Amniotic stem cell (primary cell): ENCODE measurements around the gene SLC38A7.
"Not testable (repeated sequence)": the region's sequence is repeated elsewhere in the genome, so short reads cannot be mapped to it uniquely, and the experiment has no call there.

Experiments
- DNase-seq: peaks from one replicate; lab custom pipeline; 2025; lab: John Stamatoyannopoulos, UW

The SLC38A7 gene, protein sequence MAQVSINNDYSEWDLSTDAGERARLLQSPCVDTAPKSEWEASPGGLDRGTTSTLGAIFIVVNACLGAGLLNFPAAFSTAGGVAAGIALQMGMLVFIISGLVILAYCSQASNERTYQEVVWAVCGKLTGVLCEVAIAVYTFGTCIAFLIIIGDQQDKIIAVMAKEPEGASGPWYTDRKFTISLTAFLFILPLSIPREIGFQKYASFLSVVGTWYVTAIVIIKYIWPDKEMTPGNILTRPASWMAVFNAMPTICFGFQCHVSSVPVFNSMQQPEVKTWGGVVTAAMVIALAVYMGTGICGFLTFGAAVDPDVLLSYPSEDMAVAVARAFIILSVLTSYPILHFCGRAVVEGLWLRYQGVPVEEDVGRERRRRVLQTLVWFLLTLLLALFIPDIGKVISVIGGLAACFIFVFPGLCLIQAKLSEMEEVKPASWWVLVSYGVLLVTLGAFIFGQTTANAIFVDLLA

DNA sequence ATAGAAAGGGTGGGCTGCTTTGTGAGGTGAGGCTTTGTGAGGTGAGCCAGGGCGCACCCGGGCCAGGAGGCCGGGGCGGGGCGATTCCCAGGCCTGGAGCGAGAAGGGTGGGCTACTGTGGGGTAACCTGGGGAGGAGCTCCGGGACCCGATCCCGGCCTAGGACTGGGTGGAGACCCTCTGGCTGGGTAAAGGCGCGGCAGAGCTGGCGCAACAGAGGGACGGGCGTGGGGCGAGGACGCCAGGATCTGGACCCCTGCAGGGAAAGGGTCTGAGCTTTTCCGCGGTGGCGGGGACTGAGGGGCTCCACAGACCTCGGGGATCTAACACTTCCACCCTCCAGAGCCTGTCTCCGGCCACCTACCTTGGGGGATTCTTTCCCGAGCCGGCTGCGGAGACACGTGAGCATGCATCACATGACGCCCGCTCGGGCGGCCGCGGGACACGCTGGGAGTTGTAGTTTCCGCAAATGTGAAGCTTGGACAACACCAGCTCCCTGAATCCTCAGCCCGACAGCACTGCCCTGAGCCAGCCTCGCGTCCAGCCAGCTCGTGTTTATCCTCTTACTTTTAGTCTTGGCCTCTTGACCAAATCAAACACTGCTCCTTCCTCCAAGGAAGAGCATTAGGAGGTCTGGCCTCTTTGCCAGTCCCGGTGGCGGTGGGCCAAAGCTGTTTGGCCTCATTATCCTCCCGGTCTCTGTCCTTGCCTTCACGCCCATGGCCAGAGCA is at the start of gene SLC38A7:
SLC38A7 (minus strand) TSS at position 417 of the 730 bp plus-strand sequence. CDS start 4,644 bp downstream, outside the sequence.
- peak; percentile 67 for DNase-seq

DNA sequence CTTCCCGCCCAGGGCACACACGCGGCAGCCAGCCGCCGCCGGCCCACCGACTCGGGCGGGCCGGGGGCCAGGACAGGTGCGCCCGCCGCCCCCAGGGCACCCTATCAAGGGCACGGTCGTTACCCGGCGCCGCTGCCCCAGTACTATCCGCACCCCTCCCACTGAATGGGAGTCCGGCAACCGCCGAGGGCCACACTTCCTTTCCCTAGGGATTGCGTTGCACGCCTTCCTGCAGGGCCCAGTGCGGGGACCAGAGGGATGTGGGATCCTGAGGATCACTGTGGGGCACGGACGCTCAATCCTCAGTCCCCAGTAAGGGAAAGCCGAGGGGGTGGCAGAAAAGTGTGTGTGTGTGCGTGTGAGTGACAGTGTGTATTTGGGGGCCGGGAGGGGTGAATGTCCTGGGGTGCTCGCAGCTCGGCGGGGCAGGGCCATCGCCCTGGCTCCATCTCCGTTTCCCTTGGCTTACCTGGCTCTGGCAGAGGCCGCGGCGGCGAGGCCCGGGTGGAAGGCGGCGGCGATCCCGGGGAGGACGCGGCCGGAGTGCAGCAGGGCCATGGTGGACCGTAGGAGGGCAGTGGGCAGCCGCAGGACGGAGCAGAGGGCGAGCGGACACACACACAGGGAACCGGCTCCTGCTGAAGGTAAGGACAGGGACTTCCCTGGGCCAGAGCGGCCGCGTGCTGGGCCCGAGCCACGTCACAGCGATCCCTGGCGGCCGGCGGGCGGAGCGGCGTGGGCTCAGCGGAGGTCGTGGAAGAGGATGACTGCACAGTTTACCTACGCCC is 49.3 kb upstream of the SLC38A7 start, which contains the start of gene GOT2:
GOT2 (minus strand) TSS at position 646 of the 788 bp plus-strand sequence; CDS start at position 558, 88 bp downstream.
- peak; percentile 76 for DNase-seq

DNA sequence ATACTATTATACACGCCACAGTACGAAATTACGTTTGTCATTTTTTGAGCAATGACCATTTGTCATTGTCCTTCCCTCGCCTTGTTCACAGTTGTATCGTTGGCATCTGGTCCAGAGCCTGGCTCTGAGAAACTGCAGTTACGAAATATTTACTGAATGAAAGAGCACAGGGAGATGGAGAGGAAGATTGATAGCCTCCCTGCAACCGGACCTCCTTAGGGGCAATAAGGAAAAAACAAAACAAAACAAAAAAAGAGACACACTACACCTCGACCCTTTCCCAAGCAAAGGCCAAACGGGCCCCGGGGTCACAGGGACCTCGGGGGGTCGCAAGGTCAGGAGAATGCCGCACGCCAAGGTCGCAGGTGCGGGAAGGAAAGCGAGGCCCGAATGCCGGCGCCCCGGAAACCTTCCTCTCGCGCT is 48.7 kb upstream of the SLC38A7 start:
- DNase-seq: no peak

DNA sequence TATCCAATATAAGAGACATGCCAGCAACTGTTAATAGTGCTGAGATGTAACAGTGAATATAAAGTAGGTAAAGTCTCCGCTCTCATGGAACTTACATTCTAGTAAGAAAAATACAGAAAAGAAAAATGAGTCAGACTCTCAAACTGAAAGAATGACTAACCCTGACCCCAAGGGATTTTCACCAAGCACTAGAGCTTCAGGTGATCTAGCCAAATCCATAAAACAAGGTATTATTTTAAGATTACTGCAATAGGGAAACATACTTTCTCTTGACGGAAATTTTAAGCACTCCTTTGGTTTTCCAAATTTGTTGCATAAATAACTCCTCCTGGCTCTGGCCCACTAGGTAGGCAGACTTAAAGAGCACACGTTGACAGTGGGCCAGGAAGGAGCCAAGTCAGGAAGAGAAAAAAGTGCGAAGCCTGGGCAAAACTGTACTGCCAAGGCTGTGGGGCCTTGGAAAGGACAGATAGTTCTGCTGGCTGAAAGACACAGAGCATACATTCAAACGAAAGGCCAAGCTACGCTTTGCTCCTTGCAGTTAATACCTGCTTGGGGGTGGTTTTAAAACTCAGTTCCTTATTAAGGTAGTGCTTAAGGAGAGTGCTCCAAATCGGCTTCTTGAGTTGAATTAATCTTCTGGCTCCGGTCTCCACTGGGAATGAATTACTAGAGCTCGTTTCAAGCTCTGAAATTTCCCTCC is 48.1 kb upstream of the SLC38A7 start:
- no peak for DNase-seq

DNA sequence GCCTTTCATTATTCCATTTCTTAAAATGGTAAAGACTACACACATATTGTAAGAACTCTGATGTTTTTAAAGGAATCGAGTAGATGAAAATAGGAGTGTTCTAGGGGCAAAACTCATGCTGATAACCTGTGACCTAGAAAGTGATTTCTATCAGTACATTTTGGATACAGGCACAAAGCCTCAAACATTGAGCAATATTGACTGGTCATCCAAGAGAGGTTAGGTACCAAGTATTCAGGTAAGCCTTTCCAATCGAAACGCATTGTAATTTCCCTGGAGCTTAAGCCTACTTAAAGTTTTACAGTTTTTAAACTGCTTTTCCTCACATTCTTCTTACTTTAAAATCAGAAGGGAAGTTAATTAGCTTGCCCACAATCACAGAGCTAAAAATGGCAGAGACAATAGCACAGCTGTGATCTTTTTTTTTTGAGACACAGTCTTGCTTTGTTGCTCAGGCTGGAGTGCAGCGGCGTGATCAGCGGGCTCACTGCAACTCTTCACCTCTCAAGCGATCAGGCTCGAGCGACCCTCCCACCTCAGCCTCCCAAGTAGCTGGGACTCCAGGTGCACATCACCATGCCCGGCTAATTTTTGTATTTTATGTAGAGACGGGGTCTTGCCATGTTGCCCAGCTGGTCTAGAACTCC is 46.3 kb upstream of the SLC38A7 start:
- no peak for DNase-seq

DNA sequence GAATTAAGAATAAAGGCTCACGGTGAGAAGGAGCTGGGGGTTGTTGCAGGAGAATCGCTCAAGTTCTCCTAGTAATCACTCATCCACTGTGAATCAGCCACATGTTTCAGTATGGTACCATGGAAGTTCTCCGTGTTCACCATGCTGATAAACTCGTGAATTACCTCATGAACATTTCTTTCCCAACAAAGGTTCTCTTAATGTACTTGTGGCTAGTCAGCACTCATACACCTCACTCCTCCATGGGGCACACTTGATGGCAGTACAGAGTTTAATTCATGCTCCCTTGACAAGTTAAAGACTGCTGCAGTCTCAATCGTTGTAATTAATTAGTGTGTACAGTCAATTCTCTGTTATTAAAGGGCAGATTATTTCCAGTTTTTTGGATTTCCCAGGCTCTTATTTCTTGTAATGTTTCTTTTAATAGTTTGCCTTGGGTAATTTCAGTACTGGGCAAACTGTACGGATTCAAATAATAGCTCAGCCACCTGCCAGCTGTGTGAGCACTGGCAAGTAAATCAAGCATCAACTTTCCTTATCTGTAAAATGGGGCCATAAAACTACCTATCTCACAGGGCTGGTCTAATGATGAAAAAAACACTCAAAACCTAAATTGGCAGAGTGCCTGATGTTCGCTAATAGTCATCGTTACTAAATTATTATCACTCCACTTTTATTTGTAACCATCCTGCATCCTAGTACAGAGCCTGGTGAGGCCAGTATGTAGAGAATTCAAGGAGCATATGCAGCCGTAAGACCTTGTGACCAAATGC is 43.4 kb upstream of the SLC38A7 start:
- no peak for DNase-seq

DNA sequence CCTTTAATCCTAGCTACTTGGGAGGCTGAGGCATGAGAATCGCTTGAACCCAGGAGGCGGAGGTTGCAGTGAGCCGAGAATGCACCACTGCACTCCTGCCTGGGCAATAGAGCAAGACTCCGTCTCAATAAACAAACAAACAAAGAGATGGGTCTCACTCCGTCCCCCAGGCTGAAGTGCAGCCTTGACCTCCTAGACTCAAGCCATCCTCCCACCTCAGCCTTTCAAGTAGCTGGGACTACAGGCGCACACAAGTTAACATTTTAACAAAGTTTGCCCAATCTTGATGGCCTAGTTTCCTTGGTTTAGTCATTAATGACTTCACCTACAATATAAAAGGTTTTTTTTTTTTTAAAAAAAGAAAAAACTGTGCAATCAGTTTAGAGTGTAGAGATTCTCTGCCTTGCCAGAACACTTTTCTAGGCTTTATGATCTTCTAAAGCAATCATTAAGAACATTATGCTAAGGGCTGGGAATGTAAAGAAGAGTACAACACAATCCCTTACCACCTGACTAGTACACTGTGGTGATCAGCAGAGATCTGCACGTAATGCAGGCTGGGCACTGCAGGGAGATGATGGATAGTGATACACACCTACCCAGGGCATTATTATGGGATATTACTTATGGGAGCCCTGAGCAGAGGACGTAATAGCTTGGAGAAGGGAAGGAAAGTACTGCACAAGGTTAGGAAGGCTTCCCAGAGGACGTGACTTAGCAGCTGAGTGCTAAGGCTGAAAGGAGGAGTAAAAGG is 42.6 kb upstream of the SLC38A7 start:
- no peak for DNase-seq

DNA sequence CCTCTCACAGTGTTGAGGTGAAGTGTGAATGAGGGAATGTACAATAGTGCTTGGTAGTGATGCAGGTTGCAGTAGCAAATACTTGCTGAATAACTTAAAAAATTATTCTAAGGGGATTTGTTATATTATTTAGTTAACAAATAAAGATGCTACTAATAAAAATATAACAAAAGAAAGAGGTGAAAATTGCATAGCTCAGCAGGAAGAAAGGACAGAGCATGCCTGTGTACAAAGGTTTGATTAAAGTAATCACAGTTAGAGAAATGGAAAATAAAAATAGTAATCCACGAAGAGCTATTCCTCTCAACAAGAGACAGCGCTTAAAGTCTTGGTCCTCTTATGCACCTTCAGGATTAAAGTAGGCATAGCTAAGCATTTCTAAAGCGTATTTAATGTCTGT is 38.5 kb upstream of the SLC38A7 start:
- DNase-seq: no peak

DNA sequence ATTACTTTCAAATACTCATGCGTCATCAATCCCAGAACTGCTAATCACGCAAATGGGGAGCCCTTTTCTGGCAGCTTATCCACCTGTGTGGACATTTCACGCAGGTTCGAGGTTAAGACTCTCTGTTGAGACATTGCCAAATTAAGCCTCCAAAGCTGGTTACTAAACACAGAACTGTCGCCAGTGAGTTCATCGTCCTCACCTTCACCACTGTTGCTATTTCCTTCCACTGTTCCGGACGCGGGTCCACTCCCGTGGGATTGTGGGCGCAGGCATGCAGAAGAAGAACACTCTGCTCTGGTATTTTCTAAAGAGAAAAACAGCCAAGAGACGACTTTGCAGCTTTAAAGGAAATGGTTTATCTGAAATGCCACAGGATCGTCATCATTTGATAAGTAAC is 33.4 kb upstream of the SLC38A7 start:
- no peak for DNase-seq

DNA sequence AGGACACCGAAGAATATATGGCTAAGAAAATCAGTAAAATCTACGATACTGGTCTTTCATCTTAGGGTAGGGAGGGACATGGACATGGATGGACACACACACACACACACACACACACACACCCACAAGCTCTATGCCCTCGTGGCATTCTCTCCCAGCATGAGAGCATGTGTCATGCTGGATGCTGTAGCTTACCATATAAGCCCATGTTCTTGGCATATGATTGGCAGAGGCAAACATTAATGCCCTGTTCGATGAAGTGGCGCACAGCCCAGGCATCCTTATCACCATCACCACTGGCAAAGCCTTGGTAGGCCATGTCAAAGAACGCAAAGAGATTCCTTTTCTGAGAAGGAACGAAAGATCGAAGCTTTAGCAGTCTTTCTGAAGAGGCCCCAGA is 31.9 kb upstream of the SLC38A7 start:
- DNase-seq: no peak

DNA sequence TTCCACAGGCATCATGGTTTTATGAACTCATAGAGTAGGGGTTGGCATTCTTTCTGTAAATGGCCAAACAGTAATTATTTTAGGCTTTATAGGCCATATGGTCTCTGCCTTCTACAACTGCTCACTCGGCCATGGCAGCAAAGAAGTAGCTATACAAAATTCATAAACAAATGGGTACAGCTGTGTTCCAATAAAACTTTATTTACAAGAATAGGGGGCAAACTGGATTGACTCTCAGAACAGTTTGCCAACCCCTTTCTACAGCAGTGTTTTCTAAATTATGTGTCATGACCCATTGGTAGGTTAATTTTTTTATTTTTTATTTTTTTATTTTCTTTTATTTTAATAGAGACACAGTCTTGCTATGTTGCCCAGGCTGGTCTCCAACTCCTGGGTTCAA is 29.2 kb upstream of the SLC38A7 start:
- DNase-seq: no peak

DNA sequence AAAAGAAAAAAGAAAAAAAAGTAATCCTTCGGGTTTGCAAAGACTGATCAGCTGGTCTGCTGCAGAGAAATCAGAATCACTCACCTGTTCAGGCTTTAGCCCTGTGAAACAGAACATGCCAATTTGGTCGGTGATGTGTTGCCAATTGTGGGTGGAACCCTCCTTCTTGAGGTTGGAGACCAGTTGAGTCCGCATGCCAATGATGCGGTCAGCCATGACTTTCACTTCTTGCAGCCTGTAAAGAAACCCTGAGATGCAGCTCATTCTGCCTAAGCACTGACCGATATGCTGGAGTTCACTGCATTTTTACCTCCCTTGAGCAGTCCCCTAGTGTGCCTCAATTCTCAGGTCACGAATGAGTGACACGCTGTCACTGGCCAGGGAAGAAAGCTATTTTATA is 24.8 kb upstream of the SLC38A7 start:
- no peak for DNase-seq

DNA sequence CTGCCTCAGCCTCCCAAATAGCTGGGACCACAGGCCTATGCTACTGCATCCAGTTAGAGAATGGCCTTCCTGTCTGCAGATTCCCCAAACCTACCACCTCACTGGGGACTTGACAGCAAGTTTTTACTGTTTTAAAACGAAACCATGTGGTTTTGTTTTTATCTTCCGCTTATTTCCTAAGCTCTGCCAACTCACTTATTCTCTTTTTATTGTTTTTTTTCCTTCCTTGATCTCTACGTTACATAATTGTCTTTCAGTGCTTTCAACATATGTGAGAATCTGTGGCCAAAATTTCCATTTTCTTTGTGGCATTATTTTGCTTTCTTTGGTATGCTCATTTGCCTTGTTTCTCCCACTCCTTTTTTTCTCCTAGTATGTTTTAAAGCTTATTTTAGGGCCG is 14.6 kb upstream of the SLC38A7 start:
- no peak for DNase-seq

DNA sequence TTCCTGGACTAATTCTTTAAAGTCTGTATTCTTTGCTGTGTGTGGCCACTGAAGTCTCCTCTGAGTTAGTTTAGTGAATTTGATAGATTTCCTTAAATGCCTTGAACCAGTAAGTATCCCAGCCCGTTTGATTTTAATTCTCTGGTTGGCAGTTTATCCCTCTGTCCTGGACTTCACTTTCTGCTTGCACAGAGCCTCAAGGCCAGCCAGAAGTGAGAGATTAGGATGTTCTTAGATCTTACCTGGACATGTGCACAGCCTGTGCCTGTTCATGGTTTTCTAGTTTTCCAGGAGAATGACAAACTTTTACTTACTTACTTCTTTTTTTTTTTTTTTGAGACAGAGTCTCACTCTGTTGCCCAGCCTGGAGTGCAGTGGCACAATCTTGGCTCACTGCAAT is 10.8 kb upstream of the SLC38A7 start:
- DNase-seq: no peak

DNA sequence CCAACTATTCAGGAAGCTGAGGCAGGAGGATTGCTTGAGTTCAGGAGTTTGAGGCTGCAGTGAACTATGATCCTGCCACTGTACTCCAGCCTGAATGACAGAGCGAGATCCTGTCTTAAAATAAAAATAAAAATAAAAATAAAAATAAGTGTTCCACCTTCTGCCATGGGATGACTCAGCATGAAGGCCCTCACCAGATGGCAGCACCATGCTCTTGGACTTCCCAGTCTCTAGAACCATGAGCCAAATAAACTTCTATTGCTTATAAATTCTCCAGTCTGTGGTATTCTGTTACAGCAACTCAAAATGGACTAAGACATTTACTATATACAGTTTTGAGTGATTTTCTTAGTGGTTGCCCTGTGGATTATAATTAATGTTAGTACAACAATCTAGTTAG is 7.9 kb upstream of the SLC38A7 start:
- no peak for DNase-seq

DNA sequence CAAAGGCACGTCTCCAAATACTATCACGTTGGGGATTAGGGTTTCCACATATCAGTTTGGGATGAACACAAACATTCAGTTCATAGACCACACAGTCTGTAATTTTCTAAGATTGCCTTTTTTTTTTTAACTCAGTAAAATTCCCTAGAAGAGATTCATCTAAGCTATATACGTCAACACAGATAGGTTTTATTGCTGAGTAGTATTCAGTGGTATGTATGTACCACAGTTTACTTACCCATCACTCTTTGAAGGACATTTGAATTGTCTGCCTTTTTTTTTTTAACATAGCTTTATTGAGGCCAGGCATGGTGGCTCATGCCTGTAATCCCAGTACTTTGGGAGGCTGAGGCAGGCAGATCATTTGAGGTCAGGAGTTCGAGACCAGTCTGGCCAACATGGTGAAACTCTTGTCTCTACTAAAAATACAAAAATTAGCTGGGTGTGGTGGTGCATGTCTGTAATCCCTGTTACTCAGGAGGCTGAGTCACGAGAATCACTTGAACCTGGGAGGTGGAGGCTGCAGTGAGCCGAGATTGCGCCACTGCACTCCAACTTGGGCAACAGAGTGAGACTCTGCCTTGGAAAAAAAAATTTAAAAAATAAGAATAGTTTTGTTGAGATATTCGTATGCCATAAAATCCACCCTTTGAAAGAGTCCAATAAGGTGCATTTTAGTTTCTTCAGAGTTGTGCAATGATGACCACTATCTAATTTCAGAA is 2.6 kb upstream of the SLC38A7 start:
- DNase-seq: not testable (repeated sequence)

DNA sequence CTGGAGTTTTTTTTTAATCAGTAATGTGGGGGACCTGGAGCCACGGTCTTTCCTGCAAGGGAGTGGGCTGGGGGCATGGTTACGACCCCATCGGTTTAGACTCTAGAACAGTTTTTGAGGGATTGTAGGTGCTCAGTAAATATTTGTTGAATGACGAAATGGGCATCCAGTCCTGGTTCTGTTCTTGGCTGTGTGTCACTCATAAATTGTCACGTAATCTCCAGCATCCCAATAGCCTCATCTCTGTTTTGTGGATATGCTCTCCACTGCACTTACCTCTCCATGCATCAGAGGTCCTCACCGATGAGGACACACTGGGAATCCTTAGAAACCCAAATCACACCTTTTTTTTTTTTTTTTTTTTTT is 497 bp upstream of the SLC38A7 start:
- no peak for DNase-seq

DNA sequence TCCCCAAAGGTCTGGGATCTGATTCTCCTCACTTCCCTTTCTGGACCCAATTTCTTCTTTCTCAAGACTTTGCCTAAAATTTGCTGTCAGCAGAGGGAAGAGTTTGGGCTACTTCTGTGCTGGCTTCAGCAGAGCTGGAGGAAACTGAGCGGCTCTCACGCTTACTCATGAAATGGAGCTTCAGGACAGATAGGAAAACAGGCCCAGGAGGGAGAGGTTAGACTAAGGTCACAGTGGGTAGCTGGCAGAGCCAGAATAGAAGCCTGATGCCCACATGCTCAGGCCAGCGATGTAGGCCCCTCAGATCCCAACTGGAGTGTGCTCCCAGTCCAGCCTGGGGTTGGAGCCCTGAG is 593 bp downstream of the SLC38A7 start:
- DNase-seq: no peak

DNA sequence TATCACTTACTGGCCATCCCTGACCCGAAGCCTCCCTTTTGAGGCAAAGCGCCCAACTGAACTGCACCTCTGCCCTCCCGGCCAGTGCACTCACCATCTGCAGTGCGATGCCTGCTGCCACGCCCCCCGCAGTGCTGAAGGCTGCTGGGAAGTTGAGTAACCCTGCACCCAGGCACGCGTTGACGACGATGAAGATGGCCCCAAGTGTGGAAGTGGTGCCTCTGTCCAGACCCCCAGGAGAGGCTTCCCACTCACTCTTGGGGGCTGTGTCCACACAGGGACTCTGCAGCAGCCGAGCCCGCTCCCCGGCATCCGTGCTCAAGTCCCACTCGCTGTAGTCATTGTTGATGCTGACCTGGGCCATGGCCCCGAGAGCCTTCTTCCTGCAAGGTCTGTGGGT is 4.8 kb downstream of the SLC38A7 start:
- DNase-seq: no peak
